ENCODE data around the gene MAS1L. TPM values are rescaled to one million over a fixed set of nuclear protein-coding genes. Genes with fewer than 3 reads are reported as not detected.
"Not testable (repeated sequence)": the region's sequence is repeated elsewhere in the genome, so short reads cannot be mapped to it uniquely, and the experiment has no call there.

Gene MAS1L
- total RNA-seq, 1 experiment from 2014 or later = not detected

DNA sequence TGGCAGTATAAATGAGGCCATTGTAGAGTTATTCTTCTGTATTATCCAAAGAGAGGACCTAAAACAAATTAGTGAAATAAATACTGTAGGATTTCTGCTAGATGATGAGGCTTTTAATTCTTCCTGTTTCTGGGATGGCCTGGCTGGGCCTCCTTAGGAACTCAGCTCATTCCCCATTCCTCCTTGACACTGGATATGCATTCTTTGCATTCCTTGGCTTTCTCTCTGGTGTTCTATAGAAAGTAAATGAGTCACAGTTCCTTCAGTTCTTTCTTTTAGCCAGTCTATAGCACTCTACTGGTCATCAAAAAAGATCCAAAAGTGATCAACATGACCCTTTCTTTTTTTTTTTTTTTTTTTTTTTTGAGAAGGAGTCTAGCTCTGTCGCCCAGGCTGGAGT is 40.1 kb downstream of the MAS1L start:
- Histone ChIP-seq H3K4ac (ENCODE audit: low read depth, low read length) (no peak overlapping the region), H4K5ac (ENCODE audit: insufficient read length, low read depth, low read length) (no peak overlapping the region), H2BK12ac (ENCODE audit: insufficient read length, low read depth, low read length) (no peak overlapping the region), H2BK20ac (ENCODE audit: low read depth, low read length, poor library complexity, severe bottlenecking) (no peak overlapping the region), H3K9ac (ENCODE audit: extremely low read depth, insufficient read length, low read length) (no peak overlapping the region), H2BK15ac (ENCODE audit: low read depth, low read length) (no peak overlapping the region), H3K9me3 (ENCODE audit: control insufficient read depth, low read depth, low read length) (no peaks in the 10 kb centered on the region), H3K14ac (ENCODE audit: insufficient read depth, low read length) (no peak overlapping the region), H3K4me2 (ENCODE audit: insufficient read depth, insufficient read length, low read length) (no peak overlapping the region), H2AFZ (ENCODE audit: low read length) (no peak overlapping the region), H2BK120ac (ENCODE audit: low read depth, low read length, poor library complexity, severe bottlenecking) (no peak overlapping the region), H3K4me1 (ENCODE audit: insufficient read depth, low read length) (peaks cover 6% of the 10 kb centered on the region; the same call in 1 of the 2 replicates), H3K27ac (ENCODE audit: insufficient read length, low read depth, low read length) (no peak overlapping the region), H3K23me2 (ENCODE audit: insufficient read length, low read depth, low read length, poor library complexity, severe bottlenecking) (no peaks in the 10 kb centered on the region), H3T11ph (ENCODE audit: low read length) (no peak overlapping the region), H3K79me2 (ENCODE audit: insufficient read depth, low read length) (no peaks in the 10 kb centered on the region), H4K8ac (replicated peaks; ENCODE audit: insufficient read length, low read depth, low read length) (no peak overlapping the region), H4K20me1 (ENCODE audit: control insufficient read depth, insufficient read depth, insufficient read length) (no peaks in the 10 kb centered on the region), H4K91ac (ENCODE audit: insufficient read length, low read depth, low read length) (no peak overlapping the region), H3K79me1 (ENCODE audit: insufficient read depth, low read depth, low read length, poor library complexity, severe bottlenecking) (no peaks in the 10 kb centered on the region), H3K23ac (ENCODE audit: insufficient read length, low read depth, low read length) (no peak overlapping the region), H2BK5ac (ENCODE audit: insufficient read length, low read length) (no peak overlapping the region), H3K27me3 (ENCODE audit: insufficient read depth, low read length) (no peaks in the 10 kb centered on the region), H3K56ac (ENCODE audit: insufficient read length, low read depth, low read length) (no peak overlapping the region), H2AK5ac (ENCODE audit: insufficient read length, low read length) (no peak overlapping the region), H3K18ac (ENCODE audit: insufficient read length, low read depth, low read length) (no peak overlapping the region)
- Mint-ChIP-seq H3K9me3 (peaks cover 13 to 15% of the 10 kb centered on the region in 2 experiments), H3K4me1 (peaks cover 20 to 22% of the 10 kb centered on the region in 2 experiments), H3K27ac (no peak overlapping the region; a peak in 1 of 7 replicates), H3K36me3 (ENCODE audit: insufficient read depth in 1 of 3, low read depth in 3 of 3) (peaks cover 0 to 20% (median 6%) of the 10 kb centered on the region in 3 experiments; a peak in 4 of 7 replicates), H3K4me3 (no peak overlapping the region), H3K27me3 (ENCODE audit: low read depth) (no peaks in the 10 kb centered on the region; the same call in 1 of the 2 replicates)
- no CpG with 5 or more reads among the region's 1 CpG for WGBS (ENCODE audit: extremely low coverage, insufficient read length, low lambda C conversion rate)
- TF ChIP-seq, protein P1, sequence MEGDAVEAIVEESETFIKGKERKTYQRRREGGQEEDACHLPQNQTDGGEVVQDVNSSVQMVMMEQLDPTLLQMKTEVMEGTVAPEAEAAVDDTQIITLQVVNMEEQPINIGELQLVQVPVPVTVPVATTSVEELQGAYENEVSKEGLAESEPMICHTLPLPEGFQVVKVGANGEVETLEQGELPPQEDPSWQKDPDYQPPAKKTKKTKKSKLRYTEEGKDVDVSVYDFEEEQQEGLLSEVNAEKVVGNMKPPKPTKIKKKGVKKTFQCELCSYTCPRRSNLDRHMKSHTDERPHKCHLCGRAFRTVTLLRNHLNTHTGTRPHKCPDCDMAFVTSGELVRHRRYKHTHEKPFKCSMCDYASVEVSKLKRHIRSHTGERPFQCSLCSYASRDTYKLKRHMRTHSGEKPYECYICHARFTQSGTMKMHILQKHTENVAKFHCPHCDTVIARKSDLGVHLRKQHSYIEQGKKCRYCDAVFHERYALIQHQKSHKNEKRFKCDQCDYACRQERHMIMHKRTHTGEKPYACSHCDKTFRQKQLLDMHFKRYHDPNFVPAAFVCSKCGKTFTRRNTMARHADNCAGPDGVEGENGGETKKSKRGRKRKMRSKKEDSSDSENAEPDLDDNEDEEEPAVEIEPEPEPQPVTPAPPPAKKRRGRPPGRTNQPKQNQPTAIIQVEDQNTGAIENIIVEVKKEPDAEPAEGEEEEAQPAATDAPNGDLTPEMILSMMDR (conservative IDR thresholded peaks at IDR 0.05) = no peak
- no peak for DNase-seq

DNA sequence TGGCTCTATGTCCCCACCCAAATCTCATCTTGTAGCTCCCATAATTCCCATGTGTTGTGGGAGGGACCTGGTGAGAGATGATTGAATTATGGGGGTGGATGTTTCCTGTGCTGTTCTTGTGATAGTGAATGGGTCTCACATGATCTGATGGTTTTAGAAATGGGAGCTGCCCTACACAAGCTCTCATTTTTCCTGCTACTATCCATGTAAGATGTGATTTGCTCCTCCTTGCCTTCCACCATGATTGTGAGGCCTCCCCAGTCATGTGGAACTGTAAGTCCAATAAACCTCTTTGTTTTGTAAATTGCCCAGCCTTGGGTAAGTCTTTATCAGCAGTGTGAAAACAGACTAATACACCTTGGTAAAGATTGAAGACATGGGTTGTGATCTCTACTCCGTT is 43.7 kb downstream of the MAS1L start:
- not testable (repeated sequence) for H3K23me2 ChIP-seq (ENCODE audit: insufficient read length, low read depth, low read length, poor library complexity, severe bottlenecking); H2AFZ ChIP-seq (ENCODE audit: low read length); H2BK20ac ChIP-seq (ENCODE audit: low read depth, low read length, poor library complexity, severe bottlenecking); H2BK15ac ChIP-seq (ENCODE audit: low read depth, low read length); H3K18ac ChIP-seq (ENCODE audit: insufficient read length, low read depth, low read length); H3K9ac ChIP-seq (ENCODE audit: extremely low read depth, insufficient read length, low read length); H4K91ac ChIP-seq (ENCODE audit: insufficient read length, low read depth, low read length); H3K79me2 ChIP-seq (ENCODE audit: insufficient read depth, low read length); H3K27ac Mint-ChIP-seq; H2AK5ac ChIP-seq (ENCODE audit: insufficient read length, low read length); H3K79me1 ChIP-seq (ENCODE audit: insufficient read depth, low read depth, low read length, poor library complexity, severe bottlenecking); H3K4me3 Mint-ChIP-seq; H4K5ac ChIP-seq (ENCODE audit: insufficient read length, low read depth, low read length); H3K23ac ChIP-seq (ENCODE audit: insufficient read length, low read depth, low read length); H2BK5ac ChIP-seq (ENCODE audit: insufficient read length, low read length); H4K8ac ChIP-seq (replicated peaks; ENCODE audit: insufficient read length, low read depth, low read length); H3K27ac ChIP-seq (ENCODE audit: insufficient read length, low read depth, low read length); H2BK120ac ChIP-seq (ENCODE audit: low read depth, low read length, poor library complexity, severe bottlenecking); H3K4me1 ChIP-seq (ENCODE audit: insufficient read depth, low read length); H3K14ac ChIP-seq (ENCODE audit: insufficient read depth, low read length); H3K4ac ChIP-seq (ENCODE audit: low read depth, low read length); H4K20me1 ChIP-seq (ENCODE audit: control insufficient read depth, insufficient read depth, insufficient read length); H3K56ac ChIP-seq (ENCODE audit: insufficient read length, low read depth, low read length); H3K27me3 ChIP-seq (ENCODE audit: insufficient read depth, low read length); H3K9me3 ChIP-seq (ENCODE audit: control insufficient read depth, low read depth, low read length); H3T11ph ChIP-seq (ENCODE audit: low read length); H3K4me2 ChIP-seq (ENCODE audit: insufficient read depth, insufficient read length, low read length); H2BK12ac ChIP-seq (ENCODE audit: insufficient read length, low read depth, low read length); H3K27me3 Mint-ChIP-seq (ENCODE audit: low read depth); DNase-seq
- Mint-ChIP-seq H3K9me3 (peaks cover 13 to 15% of the 10 kb centered on the region in 2 experiments; a peak in 4 of 5 replicates), H3K4me1 (peaks cover 17 to 20% of the 10 kb centered on the region in 2 experiments), H3K36me3 (ENCODE audit: insufficient read depth in 1 of 3, low read depth in 3 of 3) (peaks cover 0 to 17% (median 6%) of the 10 kb centered on the region in 3 experiments; a peak in 3 of 7 replicates)
- WGBS (ENCODE audit: extremely low coverage, insufficient read length, low lambda C conversion rate) = no CpG with 5 or more reads among the region's 1 CpG
